ENCODE measurements around the gene PCSK5. TPM values are rescaled to one million over a fixed set of nuclear protein-coding genes. Genes with fewer than 3 reads are reported as not detected.

The PCSK5 gene
- total and polyA plus RNA-seq, 2 of the 8 experiments (the other 6 are each of a cell fraction or from before 2014, with no cell fraction given), result 5.5 to 10.7 TPM

- ChIA-PET POLR2A (ENCODE audit: partially characterized antibody) (interaction anchor here (0.5 kb wide), 1 partner anchor 22 kb away, joined by 3 read pairs; the partner anchor contains the start of gene RFK), CTCF (ENCODE audit: partially characterized antibody) (no interaction called here)
- H3K27me3 ChIP-seq (replicated peaks in 1 of 4; ENCODE audit: control insufficient read depth in 3 of 4, extremely low read depth in 1 of 4, insufficient read depth in 3 of 4, low read length in 3 of 4), result no peaks in the 10 kb centered on the region
- H2BK12ac ChIP-seq (ENCODE audit: low read depth, low read length), result no peak overlapping the region
- H4K8ac ChIP-seq (ENCODE audit: extremely low read depth, insufficient read depth, low read length), result no peak overlapping the region
- no peak overlapping the region for H4K5ac ChIP-seq (ENCODE audit: insufficient read length, low read depth, low read length)
- H2BK15ac ChIP-seq (ENCODE audit: low read length), result no peak overlapping the region
- H3K18ac ChIP-seq (ENCODE audit: extremely low read depth, low read length), result no peak overlapping the region
- H3K23me2 ChIP-seq (ENCODE audit: low read depth, low read length), result no peaks in the 10 kb centered on the region
- no peak overlapping the region for H2BK5ac ChIP-seq (ENCODE audit: low read depth, low read length)
- no peak overlapping the region for H2AFZ ChIP-seq (ENCODE audit: low read length)
- no peaks in the 10 kb centered on the region for H3K9me3 ChIP-seq (ENCODE audit: insufficient read depth in 2 of 2, low read depth in 1 of 2, low read length in 1 of 2)
- no peak for TF ChIP-seq JUN (IDR thresholded peaks at IDR 0.05; ENCODE audit: low read depth, low read length)
- H3K9ac ChIP-seq (replicated peaks in 1 of 4; ENCODE audit: extremely low read depth in 1 of 4, low read depth in 3 of 4, low read length in 3 of 4), result no peak overlapping the region
- H3K79me2 ChIP-seq (ENCODE audit: control insufficient read depth in 1 of 2, insufficient read depth in 2 of 2, low read length in 2 of 2), result no peaks in the 10 kb centered on the region
- H3K4ac ChIP-seq (replicated peaks; ENCODE audit: insufficient read length, low read depth, low read length), result no peak overlapping the region
- H2BK120ac ChIP-seq (replicated peaks; ENCODE audit: low read depth, low read length), result no peak overlapping the region
- FAIRE-seq, result no peak
- H3K36me3 ChIP-seq (ENCODE audit: control insufficient read depth in 2 of 4, insufficient read depth in 4 of 4, low read length in 3 of 4), result no peaks in the 10 kb centered on the region
- H3K23ac ChIP-seq (ENCODE audit: insufficient read length), result no peak overlapping the region
- no peaks in the 10 kb centered on the region for H3K4me1 ChIP-seq (replicated peaks in 1 of 4; ENCODE audit: control insufficient read depth in 3 of 4, insufficient read depth in 4 of 4, low read length in 3 of 4)
- DNase-seq (ENCODE audit: low read depth in 1 of 2, low spot score in 2 of 2), result no peak
- no peak overlapping the region for H3K4me2 ChIP-seq (ENCODE audit: insufficient read depth in 1 of 2, low read depth in 2 of 2, low read length in 2 of 2)
- no peak overlapping the region for H3K4me3 ChIP-seq (ENCODE audit: extremely low read depth in 1 of 4, insufficient read depth in 2 of 4, low read depth in 3 of 4, low read length in 4 of 4)
- H3K79me1 ChIP-seq (ENCODE audit: low read depth, low read length), result no peaks in the 10 kb centered on the region
- no peak overlapping the region for H2AK5ac ChIP-seq (ENCODE audit: low read depth, low read length)
- no peak overlapping the region for H4K91ac ChIP-seq (replicated peaks; ENCODE audit: insufficient read length, low read length)
- H3K27ac ChIP-seq (ENCODE audit: low read depth, low read length), result no peak overlapping the region
- no peaks in the 10 kb centered on the region for H4K20me1 ChIP-seq (replicated peaks in 1 of 2; ENCODE audit: control insufficient read depth in 1 of 2, insufficient read depth in 2 of 2, low read length in 2 of 2)
- no peak overlapping the region for H3K14ac ChIP-seq (ENCODE audit: insufficient read length)
- no peak overlapping the region for H3K56ac ChIP-seq (replicated peaks; ENCODE audit: insufficient read length, low read depth, low read length)
- H2BK20ac ChIP-seq (ENCODE audit: low read length), result no peak overlapping the region
These were observed 481.9 kb downstream of the PCSK5 start for GRCh38 chr9:76372336-76372735.
